GM23248 (cell line): ENCODE results near the gene NCBP1.

Source experiments
- EZH2 ChIP-seq: fragments of 200-600 bp; sonication (generic); IDR thresholded peaks from 2 replicates; pipeline ENCODE4 v1.6.1; 2018; ENCODE audit warnings: antibody characterized with exemption, mild to moderate bottlenecking; ENCODE audit not compliant: insufficient read depth, poor library complexity, severe bottlenecking
- EZH2phosphoT487 ChIP-seq: fragments of 200-600 bp; sonication (generic); IDR thresholded peaks from 2 replicates; pipeline ENCODE4 v1.6.1; 2018; ENCODE audit warnings: antibody characterized with exemption, moderate library complexity, mild to moderate bottlenecking, low read depth; ENCODE audit not compliant: insufficient read depth

GRCh38 chr9:97705354-97705950, 71.8 kb downstream of the NCBP1 start:
- TF ChIP-seq EZH2: no peak
- TF ChIP-seq EZH2phosphoT487: no peak
